Fibroblast of skin of left quadriceps (primary cell): Measurements from ENCODE around the gene GPR152.
"Not testable (repeated sequence)": the region's sequence is repeated elsewhere in the genome, so short reads cannot be mapped to it uniquely, and the experiment has no call there.

Experiments
- DNase-seq, 2 experiments: peaks; one replicate each; pipeline ENCODE4 v3.0.0-alpha.2; 2013; ENCODE audit warnings: low read depth in 2 of 2

The GPR152 gene

GRCh38 chr11:67439321-67440228, 13.0 kb downstream of the GPR152 start:
- no peak for DNase-seq

- no peak for DNase-seq
Measured at GRCh38 chr11:67438158-67438902, 14.2 kb downstream of the GPR152 start.

GRCh38 chr11:67437809-67438157, 14.7 kb downstream of the GPR152 start:
- DNase-seq, result no peak

- no peak for DNase-seq
Measured at GRCh38 chr11:67437082-67437808, 15.3 kb downstream of the GPR152 start, which contains the start of gene PTPRCAP. Gene PTPRCAP, minus strand, starts transcription at chr11:67437682. Its CDS starts 63 bp downstream, at chr11:67437619.

GRCh38 chr11:67436459-67437081, 16.0 kb downstream of the GPR152 start:
- no peak for DNase-seq

GRCh38 chr11:67435727-67436458, 16.6 kb downstream of the GPR152 start:
- DNase-seq, result no peak

- DNase-seq, result no peak
Measured at GRCh38 chr11:67435031-67435726, 17.4 kb downstream of the GPR152 start.

- no peak for DNase-seq
Measured at GRCh38 chr11:67434395-67434881, 18.1 kb downstream of the GPR152 start.

GRCh38 chr11:67433536-67434394, 18.8 kb downstream of the GPR152 start:
- DNase-seq, result no peak

- DNase-seq, result no peak
Measured at GRCh38 chr11:67432655-67433349, 19.7 kb downstream of the GPR152 start.

- DNase-seq, result no peak
Measured at GRCh38 chr11:67431346-67432249, 20.9 kb downstream of the GPR152 start.

- no peak for DNase-seq
Measured at GRCh38 chr11:67429722-67430121, 22.8 kb downstream of the GPR152 start.

GRCh38 chr11:67429038-67429668, 23.4 kb downstream of the GPR152 start:
- no peak for DNase-seq

GRCh38 chr11:67428052-67429001, 24.2 kb downstream of the GPR152 start, which contains the start of gene RPS6KB2:
Gene RPS6KB2, plus strand, starts transcription at chr11:67428494. Its CDS starts 52 bp downstream, at chr11:67428546.
- DNase-seq, result peak; percentile 93

GRCh38 chr11:67427364-67427859, 25.1 kb downstream of the GPR152 start:
- not testable (repeated sequence) for DNase-seq
